Hippocampal formation (tissue), 2 donors: ENCODE results near the gene ITPR2.
A peak's percentile ranks its signal among the peaks of the same experiment; 100 is the strongest.
"Not testable (repeated sequence)": the region's sequence is repeated elsewhere in the genome, so short reads cannot be mapped to it uniquely, and the experiment has no call there.

Experiments used
- DNase-seq, 2 donors: peaks; one replicate each; lab custom pipeline; 2025; lab: John Stamatoyannopoulos, UW

Gene ITPR2

DNA sequence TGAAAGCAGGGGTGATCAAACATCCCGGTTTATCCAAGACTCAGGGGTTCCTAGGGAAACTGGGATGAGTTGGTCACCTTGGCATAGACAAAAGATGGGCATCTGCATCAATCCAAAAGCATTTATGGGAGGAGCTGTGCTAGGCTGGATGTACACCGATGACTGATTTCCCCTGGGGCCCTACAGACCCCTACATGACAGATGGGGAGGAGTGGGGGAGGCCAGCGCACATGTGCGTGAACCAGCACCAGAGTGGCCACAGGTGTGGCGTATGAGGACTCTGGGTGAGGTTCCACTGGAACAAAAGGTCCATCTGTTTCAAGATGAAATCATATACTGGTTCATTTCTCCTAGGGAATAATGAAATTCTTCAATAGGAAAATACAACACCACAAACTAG is 210.4 kb downstream of the ITPR2 start:
- DNase-seq = no peak

DNA sequence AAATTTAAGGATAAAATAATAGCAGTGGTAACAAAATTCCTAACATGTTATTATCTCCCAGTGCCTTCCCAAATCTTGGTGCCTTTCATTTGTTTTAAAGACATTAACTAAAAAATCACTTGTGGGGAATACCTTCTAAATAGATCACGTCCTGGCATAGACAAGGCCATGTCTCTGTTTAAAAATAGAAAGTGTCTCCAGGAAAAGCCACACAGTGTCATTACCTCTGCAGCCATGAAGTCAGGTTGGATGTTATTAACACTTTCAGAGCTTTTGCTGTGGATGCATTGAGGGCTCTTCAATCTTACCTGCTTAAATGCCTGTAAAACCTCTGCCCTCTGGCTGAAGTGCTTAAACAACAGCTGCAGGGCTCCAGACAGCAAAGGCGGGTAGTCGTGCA is 211.1 kb downstream of the ITPR2 start:
- no peak for DNase-seq

DNA sequence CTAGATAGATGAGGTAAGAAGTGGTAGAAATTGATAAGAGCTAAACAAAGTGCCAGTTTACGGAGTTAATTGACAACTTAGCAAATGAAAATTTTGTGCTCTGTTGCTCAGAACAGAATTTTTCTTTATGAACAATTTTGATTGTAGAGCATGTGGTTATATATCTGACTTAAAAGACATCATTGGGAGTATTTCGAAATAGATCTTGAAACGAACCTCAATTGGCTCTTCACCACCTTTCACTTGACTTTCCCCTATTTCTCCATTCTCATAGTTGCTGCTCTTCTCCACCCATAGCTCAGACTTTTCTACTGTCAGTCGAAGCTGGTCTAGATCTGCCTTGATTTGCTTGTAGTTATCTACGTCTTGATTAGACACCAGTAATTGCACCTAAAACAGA is 212.1 kb downstream of the ITPR2 start:
- no peak for DNase-seq

DNA sequence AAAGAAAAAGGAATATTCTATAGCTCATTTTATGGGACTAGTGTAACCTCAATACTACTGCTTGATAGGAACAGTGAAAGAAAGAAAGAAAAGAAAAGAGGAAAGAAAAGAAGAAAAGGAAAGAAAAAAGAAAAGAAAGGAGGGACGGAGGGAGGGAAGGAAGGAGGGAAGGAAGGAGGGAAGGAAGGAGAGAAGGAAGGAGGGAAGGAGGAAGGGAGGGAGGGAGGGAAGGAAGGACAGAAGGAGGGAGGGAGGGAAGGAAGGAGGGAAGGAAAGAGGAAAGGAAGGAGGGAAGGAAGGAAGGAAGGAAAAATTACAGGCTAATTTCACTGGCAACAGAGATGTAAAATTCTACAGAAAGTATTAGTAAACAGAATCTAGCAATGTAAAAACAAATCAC is 215.5 kb downstream of the ITPR2 start:
- DNase-seq = no peak

DNA sequence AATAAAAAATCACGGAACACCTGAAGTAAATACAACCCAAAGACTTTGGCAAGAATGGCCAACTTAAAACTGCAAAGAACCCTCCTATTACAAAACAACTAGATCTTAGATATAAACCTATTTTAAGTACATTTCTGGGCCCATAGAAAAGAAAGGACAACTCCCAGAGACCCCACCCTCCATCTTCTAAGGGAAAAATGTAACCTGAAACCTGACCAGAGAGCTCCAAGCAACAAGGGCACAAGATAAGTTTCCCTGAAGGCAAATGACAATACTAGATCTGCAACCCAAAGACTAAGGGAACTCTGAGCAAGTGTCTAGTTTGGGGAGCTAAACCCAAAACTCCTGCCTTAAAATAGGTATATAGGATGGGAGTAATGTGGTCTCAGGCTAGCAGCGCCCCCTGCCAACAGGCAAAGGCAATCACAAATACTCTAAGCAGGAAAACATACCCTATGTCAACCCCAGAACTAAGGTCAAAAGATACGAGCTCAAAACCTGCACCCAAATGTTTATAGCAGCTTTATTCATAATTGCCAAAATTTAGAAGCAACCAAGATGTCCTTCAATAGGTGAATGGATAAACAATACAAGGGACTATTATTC is 218.9 kb downstream of the ITPR2 start:
- peak in 1 of 2 donors; percentile 19 for DNase-seq

DNA sequence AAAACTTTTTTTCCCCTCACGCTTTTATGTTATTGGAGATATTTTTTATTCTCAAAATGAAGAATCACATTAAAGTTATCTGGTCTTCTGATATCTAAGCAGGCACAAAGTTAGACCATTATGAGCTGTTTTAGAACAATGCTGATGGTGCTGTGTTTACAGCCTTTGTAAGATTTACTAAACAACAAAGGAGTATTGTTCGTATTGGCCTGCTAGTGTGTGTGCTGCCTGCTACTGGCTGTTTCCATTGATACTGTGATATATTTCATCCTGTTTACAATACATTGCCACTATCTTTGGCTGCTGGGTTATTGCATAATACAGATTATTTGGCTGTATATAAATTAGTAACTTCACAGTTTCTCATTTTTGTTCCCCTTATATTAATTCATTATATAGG is 220.8 kb downstream of the ITPR2 start:
- peak in 1 of 2 donors; percentile 95 for DNase-seq

DNA sequence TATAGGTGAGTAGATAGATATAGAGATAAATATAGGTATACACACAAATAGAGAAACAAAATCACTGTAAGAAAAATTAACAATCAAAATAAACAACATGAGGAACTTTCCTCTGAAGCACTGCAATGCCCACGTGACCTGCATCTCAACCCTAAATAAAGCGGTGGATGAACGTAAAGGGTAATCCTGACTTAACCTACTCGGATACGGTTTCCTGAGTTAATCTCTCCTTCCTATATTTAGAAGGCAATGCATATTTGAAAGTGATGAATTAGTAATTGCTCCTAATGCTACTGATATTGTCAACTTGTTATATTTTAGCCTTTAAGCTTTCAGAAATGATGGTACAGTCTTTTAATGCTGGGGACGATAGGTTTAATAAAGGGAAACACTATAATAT is 221.4 kb downstream of the ITPR2 start:
- DNase-seq = peak in 1 of 2 donors; percentile 68

DNA sequence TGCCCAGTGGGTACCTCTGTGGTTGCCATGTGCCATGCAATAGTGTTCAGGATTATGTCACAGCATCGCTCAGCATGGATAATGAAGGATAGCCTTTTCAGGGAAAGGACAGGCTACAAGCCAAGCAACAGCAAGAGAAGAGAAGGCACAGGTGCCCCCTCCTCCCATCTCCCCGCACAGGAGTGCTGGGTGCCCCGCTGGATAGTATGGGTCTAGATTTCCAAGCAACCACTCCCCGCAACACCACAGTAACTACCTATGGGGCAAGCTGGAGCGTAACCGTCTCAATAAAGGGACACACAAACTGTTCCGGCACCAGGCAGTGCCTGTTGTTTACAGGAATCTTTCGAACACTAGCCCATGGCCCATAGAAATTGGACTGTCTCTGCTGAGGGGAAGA is 222.2 kb downstream of the ITPR2 start:
- no peak for DNase-seq

DNA sequence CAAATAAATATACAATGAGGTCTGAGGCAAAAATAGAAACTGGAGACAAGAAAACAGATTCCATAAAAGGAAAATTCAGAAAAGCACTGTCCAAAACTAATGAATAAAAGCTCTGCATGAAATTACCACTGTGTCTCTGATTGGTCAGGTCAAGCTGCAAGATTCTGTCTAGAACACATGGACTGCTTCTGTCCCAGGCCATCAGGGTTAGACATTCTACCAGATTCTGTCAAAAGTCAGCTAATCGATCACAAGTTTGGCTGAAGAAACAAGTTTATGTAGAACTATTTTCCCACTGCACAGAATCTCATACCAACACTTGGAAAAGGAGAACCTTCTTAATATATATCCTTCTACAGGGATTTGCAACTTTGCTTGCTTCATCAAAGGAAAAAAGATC is 223.0 kb downstream of the ITPR2 start:
- DNase-seq = no peak

DNA sequence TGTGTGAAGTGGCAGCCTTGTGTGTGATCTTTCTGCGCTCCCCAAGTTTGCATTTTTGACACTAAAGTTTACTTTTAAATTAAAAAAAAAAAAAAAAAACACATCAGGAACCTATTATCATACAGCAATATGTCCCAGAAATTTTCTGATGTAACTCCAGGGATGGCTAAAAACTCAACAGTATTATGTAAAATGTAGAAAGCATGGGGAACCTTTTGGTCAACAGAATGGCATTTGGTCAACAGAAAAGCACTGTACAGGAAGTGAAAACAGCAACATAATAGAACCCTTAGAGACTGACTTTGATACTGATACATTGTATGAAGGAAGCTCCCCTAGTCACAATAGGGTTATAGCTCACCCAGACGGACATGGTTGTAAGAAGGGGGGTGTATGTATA is 224.3 kb downstream of the ITPR2 start:
- DNase-seq = no peak

DNA sequence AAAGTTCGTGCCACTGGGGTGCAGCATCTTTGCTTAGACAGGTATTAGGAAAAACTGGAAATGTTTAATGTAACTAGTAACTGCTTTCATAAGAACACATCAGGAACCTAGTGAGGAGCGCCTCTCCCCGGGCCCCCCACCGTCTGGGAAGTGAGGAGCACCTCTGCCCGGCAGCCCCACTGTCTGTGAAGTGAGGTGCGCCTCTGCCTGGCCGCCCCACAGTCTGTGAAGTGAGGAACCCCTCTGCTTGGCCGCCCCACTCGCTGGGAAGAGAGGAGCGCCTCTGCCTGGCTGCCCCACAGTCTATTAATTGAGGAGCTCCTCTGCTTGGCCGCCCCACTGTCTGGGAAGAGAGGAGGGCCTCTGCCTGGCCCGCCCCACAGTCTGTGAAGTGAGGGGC is 224.7 kb downstream of the ITPR2 start:
- DNase-seq = no peak

DNA sequence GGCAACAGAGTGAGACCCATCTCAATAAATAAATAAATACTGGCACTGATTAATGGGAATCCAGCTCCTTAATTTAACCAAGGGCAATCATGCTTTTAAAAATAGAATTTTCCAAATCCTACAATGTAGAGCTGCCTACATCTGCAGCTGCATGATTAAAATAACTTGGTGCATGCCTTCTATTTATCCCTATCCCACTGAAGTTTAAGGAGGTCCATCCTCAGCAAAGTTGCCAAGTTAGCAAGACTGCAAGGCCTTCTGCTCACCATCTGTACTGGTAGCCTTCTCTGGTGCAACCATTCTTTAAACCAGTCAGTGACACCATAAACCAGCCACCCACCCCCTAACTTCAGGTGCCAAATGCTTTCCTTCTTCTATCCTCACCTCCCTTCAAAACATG is 226.1 kb downstream of the ITPR2 start:
- no peak for DNase-seq

DNA sequence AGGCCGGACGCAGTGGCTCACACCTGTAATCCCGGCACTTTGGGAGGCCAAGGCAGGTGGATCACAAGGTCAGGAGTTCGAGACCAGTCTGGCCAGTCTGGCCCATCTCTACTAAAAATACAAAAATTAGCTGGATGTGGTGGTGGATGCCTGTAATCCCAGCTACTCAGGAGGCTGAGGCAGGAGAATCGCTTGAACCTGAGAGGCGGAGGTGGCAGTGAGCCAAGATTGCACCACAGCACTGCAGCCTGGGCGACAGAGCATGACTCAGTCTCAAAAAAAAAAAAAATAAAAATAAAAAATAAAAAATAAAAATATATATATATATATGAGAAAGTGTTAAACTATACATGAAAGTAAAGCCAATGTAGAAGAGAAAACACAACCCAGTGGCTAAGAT is 228.2 kb downstream of the ITPR2 start:
- DNase-seq = not testable (repeated sequence)

DNA sequence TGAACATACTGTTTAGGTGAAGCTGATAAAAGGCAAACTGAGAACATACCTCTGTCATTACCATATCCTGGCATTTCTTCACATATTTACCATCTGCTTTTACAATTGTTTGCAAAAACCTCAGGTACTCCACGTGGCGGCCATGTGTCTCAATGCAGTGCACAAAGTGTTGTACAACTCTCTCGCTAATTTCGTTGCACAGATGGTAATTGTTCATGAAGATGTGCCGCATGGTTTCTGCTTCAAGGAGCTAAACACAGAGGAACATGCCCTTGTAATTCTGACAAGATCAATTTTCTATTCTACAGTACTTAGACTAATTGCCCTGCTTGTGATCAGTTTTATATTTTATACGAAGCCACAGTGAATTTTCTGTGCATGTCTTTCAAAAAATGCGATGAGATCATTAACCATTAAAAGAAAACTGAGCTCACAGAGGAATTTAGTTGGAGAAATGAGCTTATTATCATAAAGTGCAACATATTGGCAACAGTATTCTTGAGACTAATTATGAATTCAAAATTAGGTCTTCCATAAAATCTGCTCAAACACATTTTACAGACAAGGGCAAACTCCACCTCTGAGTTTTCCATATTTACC is 233.8 kb downstream of the ITPR2 start:
- DNase-seq = no peak

DNA sequence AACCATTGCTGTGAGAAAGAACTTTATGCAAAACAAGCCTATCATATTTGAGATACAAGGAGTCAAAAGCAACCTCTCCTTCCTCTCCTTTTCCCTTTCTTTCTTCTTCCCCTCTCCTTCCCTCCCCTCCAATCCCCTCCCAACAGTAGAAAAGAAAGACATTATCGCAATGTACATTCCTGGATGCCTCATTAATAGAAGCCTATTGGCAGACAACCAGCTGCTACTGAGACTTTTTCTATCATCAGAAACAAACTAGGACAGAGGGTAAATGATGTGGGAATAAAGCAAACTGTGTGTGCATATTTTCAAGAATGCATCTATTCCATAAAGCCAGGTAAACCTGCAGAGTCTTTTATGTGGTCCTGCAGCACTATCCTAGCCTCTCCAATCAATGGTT is 237.2 kb downstream of the ITPR2 start:
- no peak for DNase-seq

DNA sequence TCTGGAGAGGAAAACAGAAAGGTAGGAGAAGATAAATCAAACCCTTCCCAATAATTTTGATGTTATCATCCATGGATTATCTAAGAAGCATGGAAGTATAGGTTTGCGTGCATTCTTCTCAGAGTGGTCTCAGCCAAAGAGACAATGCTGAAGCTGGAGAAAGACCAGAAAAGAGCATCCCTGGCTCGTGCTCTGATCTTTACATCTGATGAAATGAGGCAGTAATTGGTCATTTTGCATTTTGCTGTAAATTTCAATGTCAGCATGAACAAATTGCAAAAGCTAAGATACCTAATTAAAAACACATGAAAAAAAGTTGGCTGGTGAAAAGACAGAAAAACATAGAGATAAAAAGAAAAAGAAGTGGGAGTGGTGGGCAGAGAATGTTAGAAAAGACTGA is 252.4 kb downstream of the ITPR2 start:
- DNase-seq = no peak

DNA sequence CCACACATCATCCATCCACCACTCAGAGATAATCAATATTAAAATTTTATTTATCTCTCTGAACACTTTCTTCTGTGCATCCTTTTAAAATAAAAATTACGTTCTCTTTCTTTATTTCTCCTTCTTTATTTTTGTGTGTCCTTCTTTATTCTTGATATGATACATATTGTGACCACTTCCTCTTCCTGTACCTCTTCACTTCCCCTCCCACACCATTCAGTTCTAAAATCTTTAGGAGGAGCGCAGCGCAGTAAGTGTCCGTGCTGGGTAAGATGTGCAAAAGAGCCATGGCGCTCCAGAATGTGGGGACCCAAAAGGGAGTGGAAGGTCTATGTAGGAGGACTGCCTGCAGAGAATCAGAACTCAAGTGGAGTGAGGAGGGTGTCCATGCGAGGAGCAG is 256.7 kb downstream of the ITPR2 start:
- DNase-seq = no peak

DNA sequence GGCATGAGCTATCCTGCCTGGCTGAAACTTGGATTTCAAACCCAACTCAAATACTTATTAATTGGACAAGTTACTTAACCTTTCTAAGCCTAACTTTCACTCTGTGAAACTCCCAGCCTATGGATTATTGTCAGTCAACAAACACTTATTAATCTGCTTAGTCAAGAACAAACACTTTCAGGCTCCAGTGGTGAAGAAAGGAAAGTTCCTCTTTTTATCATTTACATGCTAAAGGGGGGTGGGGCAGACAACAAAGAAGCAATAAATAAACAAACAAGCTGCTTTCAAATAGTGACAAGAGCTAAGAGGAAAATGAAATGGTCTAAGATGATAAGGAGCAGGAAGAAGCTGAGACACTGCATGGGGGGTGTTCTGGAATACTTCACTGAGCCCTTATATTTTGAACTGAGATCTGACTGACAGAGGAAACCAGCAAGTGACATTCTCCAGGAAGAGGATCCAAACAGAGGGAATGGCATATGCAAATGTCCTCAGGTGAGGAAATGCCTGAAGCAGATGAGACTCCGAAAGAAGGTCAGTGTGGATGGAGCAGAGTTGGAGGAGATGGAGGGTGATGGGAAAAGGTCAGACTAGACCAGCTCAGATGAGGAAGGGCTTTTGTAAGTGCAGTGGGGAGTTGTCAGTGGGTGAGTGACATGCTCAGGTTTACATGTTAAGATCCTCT is 259.6 kb downstream of the ITPR2 start:
- no peak for DNase-seq

DNA sequence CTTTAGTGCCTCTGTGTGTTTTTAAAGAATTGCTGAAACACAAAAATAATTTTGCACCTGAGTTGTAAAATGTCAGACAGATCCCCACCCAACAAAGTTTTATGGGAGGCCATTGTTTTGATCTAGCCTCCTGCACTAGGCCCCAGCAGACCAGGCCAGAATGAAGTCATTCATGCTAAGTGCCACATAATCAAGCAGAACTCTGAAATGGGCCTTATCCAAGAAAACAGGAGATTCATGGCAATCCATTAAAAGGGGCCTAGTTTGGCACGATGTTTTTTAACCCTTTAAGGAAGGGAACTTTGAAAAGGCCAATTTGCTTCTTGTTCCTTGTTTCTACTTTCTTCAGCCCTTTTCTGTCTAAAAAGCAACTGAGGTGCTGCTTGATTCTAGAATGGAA is 260.9 kb downstream of the ITPR2 start:
- DNase-seq = no peak

DNA sequence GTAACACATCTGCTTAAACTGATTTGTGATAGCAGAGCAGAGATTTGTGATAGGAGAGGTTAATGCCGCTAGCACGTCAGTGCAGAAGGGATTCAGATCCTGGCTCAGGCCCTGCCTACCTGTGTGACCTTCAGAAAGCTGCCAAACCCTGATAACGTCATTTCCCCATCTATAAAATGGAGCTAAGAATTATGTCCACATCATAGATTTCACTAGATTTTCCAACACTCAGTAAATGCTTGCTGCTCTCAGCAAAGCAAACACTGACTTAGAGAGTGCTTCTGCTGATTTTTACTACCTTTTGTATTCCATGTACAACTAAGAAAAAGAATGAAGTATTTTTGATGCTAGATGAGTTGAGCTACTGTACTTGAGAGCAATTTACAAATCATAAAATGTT is 261.4 kb downstream of the ITPR2 start:
- no peak for DNase-seq

DNA sequence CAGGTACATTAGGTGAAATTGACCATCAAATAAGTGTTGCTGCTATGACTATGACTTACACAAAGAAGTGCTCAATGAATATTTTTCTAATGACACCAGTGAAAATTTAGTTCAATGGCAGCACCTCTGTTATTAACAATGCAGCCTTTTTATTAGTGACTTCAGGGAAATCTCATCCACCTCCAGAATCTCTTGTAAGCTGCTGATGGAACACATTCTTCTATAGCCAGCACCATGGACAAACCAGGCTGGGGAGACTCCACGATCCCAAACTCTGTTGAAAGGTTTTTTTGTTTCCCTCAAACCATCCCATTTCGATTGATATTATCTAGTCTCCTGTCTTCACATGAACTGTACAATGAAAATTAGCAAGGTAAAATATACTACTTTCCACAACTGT is 265.9 kb downstream of the ITPR2 start:
- DNase-seq = no peak

DNA sequence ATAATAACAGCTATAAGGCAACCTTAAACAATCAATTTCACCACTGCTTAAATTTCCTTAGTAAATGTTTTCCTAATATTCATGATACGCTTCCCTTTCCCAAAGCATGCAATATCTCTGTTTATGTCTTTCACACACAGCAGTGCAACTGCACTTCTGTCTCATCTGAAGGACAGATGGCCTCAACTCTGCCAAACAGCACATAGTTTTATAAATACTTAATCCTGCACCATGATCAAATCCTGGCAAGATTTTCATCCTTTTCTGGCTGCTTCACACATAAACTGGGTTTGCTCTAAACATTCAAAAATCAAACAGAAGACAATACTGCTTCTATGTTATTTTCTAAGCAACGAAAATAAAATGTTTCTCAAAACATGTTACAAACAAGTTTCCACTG is 266.3 kb downstream of the ITPR2 start:
- DNase-seq = no peak

DNA sequence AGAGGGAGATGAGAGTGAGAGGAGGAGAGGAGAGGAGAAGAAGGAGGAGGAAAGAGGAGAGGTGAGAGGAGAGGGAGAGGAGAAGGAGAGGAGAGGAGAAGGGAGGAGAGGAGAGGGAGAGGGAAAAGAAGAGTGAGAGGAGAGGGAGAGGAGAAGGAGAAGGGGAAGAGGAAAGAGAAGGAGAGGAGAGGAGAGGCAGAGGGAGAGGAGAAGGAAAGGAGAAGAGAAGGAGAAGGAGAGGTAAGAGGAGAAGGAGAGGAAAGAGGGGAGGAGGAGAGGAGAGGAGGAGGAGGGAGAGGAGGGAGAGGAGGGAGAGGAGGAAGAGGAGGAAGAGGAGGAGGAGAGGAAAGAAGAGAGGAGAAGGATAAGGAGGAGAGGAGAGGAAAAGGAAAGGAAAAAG is 266.8 kb downstream of the ITPR2 start:
- DNase-seq = no peak

DNA sequence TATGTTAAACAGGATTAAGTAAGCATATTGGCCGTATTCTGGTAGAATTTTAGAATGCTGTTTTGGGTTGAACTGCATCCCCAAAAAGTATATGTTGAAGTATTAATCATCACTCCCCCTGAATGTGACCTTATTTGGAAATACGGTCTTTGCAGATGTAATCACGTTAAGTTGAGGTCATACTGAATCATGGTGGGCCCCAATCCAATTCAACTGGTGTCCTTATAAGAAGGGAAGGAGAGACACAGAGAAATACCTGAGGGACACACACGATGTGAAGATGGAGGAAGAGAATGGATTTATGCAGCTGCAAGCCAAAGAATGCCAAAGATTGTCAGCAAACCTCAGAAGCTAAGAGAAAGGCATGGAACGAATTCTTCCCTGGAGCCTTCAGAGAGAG is 268.6 kb downstream of the ITPR2 start:
- DNase-seq = no peak
